Measurements from ENCODE around the gene NDUFC2. TPM values are rescaled to one million over a fixed set of nuclear protein-coding genes. Genes with fewer than 3 reads are reported as not detected.
A peak's percentile ranks its signal among the peaks of the same experiment; 100 is the strongest.

The NDUFC2 gene
- total and polyA plus RNA-seq, 2 donors (not counting 1 experiment from before 2014, with no cell fraction given) = 93.9 to 101 TPM

- Histone ChIP-seq H3K4me3 (replicated peaks in 1 of 4; ENCODE audit: control extremely low read depth in 1 of 4, insufficient read depth in 1 of 4, low read depth in 3 of 4, low read length in 4 of 4) (no peak overlapping the region), H4K20me1 (ENCODE audit: control insufficient read depth, extremely low read depth, insufficient read depth, low read length) (no peaks in the 10 kb centered on the region), H3K4me2 (ENCODE audit: extremely low read depth, insufficient read depth, low read length) (no peak overlapping the region), H3K27me3 (ENCODE audit: control insufficient read depth, insufficient read depth, low read length) (no peaks in the 10 kb centered on the region), H3K79me2 (ENCODE audit: control insufficient read depth, insufficient read depth, low read length) (no peaks in the 10 kb centered on the region), H3K36me3 (ENCODE audit: control insufficient read depth, insufficient read depth, low read length) (no peaks in the 10 kb centered on the region), H3K9ac (ENCODE audit: insufficient read depth, low read length) (peak overlapping the region; percentile 16), H3K9me3 (ENCODE audit: control insufficient read depth, insufficient read depth, low read depth, low read length) (no peaks in the 10 kb centered on the region), H2AFZ (ENCODE audit: low read length) (peak overlapping the region; percentile 85), H3K27ac (ENCODE audit: insufficient read depth, low read length) (peak overlapping the region; percentile 71), H3K4me1 (ENCODE audit: control insufficient read depth, extremely low read depth, insufficient read depth, low read length) (peaks cover 7% of the 10 kb centered on the region)
- DNase-seq (ENCODE audit: low read depth in 2 of 2) = peak; percentile 32 to 78
- TF ChIP-seq EZH2 (IDR thresholded peaks at IDR 0.05; ENCODE audit: low read length, missing control alignments) = no peak
- no peak for TF ChIP-seq CTCF (conservative IDR thresholded peaks at IDR 0.05 in 1 of 2, IDR thresholded peaks at IDR 0.05 in 1 of 2; ENCODE audit: low read depth in 1 of 2, low read length in 2 of 2)
Observed at GRCh38 chr11:78050964-78051831, 28.5 kb downstream of the NDUFC2 start.

GRCh38 chr11:78049348-78049747 is 30.3 kb downstream of the NDUFC2 start:
- Histone ChIP-seq H3K27me3 (ENCODE audit: control insufficient read depth, insufficient read depth, low read length) (no peaks in the 10 kb centered on the region), H3K4me2 (ENCODE audit: extremely low read depth, insufficient read depth, low read length) (no peak overlapping the region), H3K79me2 (ENCODE audit: control insufficient read depth, insufficient read depth, low read length) (no peaks in the 10 kb centered on the region), H3K9me3 (ENCODE audit: control insufficient read depth, insufficient read depth, low read depth, low read length) (no peaks in the 10 kb centered on the region), H3K9ac (ENCODE audit: insufficient read depth, low read length) (no peak overlapping the region), H3K36me3 (ENCODE audit: control insufficient read depth, insufficient read depth, low read length) (no peaks in the 10 kb centered on the region), H3K4me1 (ENCODE audit: control insufficient read depth, extremely low read depth, insufficient read depth, low read length) (peaks cover 9% of the 10 kb centered on the region), H2AFZ (ENCODE audit: low read length) (no peak overlapping the region), H3K27ac (ENCODE audit: insufficient read depth, low read length) (no peak overlapping the region), H4K20me1 (ENCODE audit: control insufficient read depth, extremely low read depth, insufficient read depth, low read length) (no peaks in the 10 kb centered on the region), H3K4me3 (replicated peaks in 1 of 4; ENCODE audit: control extremely low read depth in 1 of 4, insufficient read depth in 1 of 4, low read depth in 3 of 4, low read length in 4 of 4) (no peak overlapping the region)
- no peak for DNase-seq (ENCODE audit: low read depth in 2 of 2)
- TF ChIP-seq EZH2 (IDR thresholded peaks at IDR 0.05; ENCODE audit: low read length, missing control alignments) (no peak), CTCF (conservative IDR thresholded peaks at IDR 0.05 in 1 of 2, IDR thresholded peaks at IDR 0.05 in 1 of 2; ENCODE audit: low read depth in 1 of 2, low read length in 2 of 2) (no peak)

GRCh38 chr11:78048561-78048960 is 31.1 kb downstream of the NDUFC2 start:
- no peak overlapping the region for H3K4me2 ChIP-seq (ENCODE audit: extremely low read depth, insufficient read depth, low read length)
- no peak overlapping the region for H2AFZ ChIP-seq (ENCODE audit: low read length)
- H3K27ac ChIP-seq (ENCODE audit: insufficient read depth, low read length) = no peak overlapping the region
- no peaks in the 10 kb centered on the region for H3K27me3 ChIP-seq (ENCODE audit: control insufficient read depth, insufficient read depth, low read length)
- DNase-seq (ENCODE audit: low read depth in 2 of 2) = no peak
- H3K36me3 ChIP-seq (ENCODE audit: control insufficient read depth, insufficient read depth, low read length) = no peaks in the 10 kb centered on the region
- no peak overlapping the region for H3K9ac ChIP-seq (ENCODE audit: insufficient read depth, low read length)
- H4K20me1 ChIP-seq (ENCODE audit: control insufficient read depth, extremely low read depth, insufficient read depth, low read length) = no peaks in the 10 kb centered on the region
- no peak overlapping the region for H3K4me3 ChIP-seq (replicated peaks in 1 of 4; ENCODE audit: control extremely low read depth in 1 of 4, insufficient read depth in 1 of 4, low read depth in 3 of 4, low read length in 4 of 4)
- TF ChIP-seq CTCF (conservative IDR thresholded peaks at IDR 0.05 in 1 of 2, IDR thresholded peaks at IDR 0.05 in 1 of 2; ENCODE audit: low read depth in 1 of 2, low read length in 2 of 2) (no peak), EZH2 (IDR thresholded peaks at IDR 0.05; ENCODE audit: low read length, missing control alignments) (no peak)
- H3K4me1 ChIP-seq (ENCODE audit: control insufficient read depth, extremely low read depth, insufficient read depth, low read length) = peaks cover 9% of the 10 kb centered on the region
- H3K9me3 ChIP-seq (ENCODE audit: control insufficient read depth, insufficient read depth, low read depth, low read length) = no peaks in the 10 kb centered on the region
- no peaks in the 10 kb centered on the region for H3K79me2 ChIP-seq (ENCODE audit: control insufficient read depth, insufficient read depth, low read length)
